Brain pericyte (primary cell): ENCODE results near the gene KRT4.

Source experiments
- DNase-seq: peaks from one replicate; pipeline ENCODE4 v3.0.0-alpha.2; 2012; ENCODE audit warnings: low read depth, low spot score

Gene KRT4

DNA sequence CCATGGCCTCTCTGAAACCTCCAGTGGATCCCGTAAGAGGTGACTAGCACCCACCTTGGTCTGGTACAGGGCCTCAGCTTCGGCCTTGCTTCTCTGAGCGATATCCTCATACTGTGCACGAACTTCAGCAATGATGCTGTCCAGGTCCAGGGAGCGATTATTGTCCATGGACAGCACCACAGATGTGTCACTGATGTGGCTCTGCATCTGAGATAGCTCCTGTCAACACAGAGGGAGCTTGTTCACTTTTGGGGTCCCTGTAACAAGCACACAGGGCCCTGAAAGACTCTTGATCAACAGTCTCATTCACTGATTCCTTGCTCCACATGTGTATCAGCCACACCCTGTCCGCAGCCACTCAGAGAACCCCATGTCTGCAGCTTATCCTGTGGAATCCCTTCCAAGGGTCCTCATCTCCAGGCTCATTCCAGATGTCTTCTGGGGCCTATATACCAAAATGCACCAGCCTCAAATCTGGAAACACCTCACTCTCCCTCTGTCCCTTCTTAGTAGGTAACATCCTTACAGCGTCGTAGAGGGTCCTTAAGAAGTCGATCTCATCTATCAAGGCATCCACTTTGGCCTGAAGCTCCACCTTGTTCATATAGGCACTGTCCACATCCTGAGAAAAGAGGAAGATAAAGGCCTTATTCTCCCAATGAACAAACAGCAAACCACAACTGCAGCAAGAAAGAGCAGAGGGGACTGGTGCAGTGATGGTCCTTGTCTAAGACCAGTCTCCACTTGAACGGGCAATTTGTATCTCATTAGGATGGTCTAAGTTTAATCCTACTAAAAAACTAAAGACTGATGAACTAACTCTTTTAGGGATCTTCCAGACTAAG is 21.5 kb downstream of the KRT4 start:
- no peak for DNase-seq

DNA sequence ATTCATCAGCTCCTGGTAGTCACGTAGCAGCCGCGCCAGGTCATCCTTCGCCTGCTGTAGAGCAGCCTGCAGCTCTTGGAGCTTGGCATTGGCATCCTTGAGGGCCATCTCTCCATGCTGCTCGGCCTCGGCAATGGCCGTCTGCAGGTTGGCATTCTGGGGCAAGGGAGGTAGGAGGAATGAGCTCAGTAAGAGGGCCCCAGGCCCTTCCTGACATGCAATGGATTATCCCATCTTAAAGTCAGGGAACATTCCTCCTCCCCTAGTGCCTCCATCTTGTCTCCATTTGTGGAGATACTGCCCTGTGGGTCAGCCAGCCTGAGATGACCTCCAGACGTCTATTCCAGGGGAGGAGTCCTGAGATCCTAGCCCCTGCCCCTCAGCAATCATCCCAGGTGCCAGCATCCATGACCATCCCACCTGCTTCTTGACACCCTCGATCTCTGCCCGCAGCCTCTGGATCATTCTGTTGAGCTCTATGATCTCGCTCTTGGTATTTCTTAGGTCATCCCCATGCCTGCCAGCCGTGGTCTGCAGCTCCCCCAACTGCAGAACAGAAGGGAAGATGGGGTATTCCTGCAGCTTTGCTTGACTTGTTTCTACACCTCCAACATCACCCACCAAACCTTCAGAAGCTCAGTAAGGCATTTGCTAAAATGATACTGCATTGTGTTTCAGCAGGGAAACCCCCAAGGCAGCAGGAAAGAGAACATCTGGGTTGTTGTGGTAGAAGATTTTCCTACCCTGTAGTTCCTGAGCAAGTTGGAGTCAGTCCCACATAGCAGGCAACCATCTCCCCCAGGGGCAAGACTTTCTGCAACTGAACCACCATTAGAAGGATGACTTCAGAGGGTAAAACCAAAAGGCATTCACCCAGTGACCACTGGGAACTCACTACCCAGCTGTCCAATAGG is 22.4 kb downstream of the KRT4 start:
- DNase-seq = no peak

DNA sequence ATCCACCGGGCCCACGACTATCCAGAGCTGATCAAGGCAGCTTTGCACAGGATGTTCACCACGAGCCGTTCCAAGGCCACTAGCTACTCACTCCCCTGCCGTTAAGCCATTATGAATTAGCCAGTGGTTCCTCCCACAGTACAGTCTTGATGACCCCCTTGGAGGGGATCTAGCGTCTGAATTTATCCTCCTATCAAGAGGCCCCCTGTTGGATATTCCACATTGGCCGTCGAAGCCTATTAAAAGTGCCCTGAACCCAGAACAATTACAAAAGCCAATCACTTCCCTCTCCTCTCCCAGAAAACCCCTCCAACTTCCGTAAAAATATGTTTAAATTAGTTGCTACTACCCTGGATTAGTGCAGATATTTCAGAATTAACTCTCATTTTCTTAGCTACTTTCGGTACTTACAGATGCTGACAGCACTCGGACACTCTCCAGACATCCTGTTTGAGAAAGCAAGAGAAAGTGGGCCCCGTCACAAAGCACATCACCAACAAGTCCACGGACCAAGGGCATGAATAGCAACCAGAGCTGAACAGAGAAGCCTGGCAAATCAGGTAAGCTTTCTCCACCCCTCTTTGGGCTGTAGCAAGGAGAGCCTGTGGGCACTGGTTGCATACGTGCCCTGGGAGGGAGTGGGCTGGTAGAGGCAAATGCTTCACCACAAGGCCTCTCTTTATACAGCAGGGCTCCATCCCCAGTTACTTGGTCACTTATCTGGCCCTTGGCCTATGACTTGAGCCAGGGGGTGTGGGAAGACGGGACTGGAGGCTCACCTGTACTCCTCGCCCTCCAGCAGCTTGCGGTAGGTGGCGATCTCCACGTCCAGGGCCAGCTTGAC is 23.3 kb downstream of the KRT4 start:
- DNase-seq = no peak

DNA sequence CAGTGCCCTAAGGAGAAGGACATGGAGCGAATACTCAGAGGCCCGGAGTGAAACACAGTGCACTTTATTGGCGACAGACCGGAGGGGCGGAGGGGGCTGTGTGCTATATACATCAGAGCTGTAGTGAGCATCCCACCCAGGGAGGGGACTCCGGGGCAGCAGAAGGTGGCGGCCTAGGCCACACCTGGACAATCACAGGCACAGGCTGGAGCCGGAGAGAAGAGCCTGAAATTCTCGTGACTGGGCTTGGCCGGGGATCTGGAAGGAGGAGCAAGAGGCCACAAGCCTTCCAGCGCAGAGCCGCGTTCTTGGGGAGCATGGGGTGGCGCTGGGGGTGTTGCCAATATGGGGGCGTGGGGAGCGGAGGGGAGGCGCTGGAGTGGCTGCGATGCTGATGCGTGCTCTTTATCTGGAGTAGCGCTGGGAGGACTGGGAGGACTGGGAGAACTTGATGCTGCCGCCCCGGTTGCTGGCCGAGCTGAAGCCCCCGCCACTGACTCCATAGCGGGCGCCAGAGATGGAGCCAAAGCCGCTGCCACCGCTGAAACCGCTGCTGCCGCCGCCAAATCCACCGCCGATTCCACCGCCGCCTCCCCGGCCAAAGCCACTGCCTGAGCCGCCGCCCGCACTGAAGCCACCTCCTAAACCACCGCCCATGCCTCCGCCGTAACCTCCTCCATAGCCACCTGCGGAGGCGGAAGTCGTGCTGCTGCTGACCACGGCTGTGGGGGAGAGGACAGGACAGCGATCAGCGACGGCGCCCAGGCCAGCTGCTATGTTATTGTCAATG is 24.1 kb downstream of the KRT4 start:
- DNase-seq = no peak

DNA sequence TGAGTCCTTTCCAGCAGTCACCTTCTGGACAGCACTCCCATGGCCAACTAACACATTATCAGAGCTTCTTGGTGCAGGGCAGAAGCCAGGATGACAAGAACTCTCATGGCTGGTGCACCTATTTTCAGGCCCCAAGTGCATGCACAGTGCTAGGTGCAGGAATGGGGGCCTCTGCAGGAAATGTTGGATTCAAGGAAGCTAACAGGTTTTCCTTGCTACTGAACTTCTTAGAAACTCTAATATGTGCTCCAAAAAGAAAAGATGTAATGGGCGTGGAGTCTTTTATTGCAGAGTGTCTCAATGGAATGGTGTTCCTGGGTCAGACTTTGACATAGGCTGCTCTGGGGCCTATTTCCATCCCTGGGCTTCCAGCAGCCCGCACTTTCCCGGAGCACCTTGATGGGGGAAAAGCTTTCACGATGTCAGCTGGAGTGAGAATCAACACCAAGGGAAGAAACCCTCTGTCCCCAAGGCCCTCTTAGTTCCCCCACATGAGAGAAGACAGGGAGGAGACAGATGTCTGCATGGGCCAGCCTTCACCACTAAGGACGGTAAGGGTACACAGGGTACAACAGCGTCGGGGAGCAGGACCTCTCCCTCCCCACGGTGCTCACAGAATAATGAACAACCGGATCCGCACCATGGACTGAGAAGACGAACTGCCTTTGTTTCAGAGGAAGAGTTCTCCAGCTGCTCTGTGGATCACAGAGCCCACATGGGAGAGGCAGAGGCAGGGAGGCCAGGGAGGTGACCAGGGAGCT is 24.9 kb downstream of the KRT4 start:
- DNase-seq = no peak

DNA sequence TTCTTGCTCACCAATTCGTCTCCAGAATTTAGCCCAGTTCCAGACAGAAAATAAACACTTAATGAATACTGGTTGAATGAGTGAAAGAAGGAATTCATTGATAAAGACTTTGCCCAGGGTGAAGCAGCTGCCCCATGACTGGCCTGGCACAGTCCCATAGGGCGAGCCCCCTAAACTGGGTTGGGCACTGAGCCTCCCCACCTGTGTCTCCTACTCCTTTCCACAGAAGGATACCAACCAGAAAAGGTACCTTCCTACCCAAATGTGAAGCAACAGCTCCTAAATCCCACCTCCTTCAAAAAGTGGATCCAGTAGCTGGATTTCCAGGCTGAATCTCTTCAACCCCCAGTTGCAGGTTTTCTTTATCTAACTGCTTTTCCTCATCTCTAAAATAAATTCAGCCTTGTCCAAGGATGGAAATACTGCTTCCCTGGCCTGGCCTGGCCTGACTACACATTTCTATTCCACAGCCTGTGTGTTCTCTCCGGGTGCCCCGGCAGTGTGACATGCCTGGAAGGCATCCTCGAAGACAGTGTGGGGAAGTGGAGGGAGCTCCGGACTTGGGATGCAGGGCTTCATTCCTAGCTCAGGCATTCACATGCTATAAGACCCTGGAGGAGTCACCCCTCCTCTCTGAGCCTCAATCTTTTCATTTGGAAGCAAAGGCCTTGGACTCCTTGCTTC is 25.6 kb downstream of the KRT4 start:
- no peak for DNase-seq

DNA sequence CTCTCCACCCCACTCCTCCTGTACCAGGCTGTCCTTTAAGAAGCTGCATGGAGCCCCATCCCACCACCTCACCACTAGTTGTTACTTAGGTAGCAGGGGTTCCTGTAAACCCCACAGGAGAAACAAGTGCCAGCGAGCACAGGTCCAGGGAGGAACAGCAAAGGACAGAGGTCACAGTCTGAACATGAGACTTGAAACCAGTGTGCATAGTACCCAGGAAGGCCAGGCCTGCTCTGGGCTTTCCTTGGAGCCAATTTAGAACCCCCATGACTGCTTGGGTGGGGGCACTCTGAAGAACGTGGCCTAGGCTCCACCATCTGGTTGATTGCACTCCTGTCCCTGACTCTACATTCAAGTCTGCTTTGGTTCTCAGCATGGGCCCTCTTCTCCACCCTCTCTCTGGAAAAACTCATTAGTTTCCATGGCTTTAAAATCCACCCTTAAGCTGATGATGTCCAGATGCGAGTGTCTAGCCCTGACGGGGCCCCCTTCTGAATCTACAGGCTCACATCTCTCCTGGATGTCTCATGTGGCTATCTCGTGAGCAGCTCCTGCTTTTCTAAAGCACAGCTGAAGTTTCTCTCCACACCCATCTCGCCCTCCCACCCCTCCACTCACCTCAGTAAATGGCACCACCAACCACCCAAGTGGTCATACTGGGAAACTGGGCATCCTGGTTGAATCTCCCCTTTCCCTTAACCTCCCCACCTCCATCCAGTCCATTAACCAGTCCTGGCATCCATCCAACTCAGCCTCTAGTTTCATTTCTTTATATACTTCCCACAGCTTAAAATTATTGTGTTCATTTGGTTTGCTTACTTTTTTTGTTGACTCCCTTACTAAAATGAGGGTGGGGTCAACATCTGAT is 26.4 kb downstream of the KRT4 start:
- DNase-seq = no peak

DNA sequence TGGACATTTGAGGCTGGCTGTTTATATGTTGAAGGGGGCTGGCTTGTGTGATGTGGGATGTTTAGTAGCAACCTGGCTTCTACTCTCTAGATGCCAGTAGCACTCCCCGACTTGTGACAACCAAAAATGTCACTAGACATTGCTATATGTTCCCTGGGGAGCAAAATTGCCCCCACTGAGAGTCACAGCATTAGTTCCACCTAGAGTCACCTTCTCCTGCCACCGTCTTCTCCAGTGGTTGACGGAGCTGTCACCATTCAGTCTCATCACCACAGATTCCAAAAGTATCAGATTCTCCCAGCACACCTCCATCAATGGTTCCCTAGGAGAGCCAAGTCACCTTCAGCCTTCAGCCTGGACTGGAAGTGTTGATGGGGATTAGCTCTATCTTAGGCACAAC is 29.0 kb downstream of the KRT4 start:
- no peak for DNase-seq

DNA sequence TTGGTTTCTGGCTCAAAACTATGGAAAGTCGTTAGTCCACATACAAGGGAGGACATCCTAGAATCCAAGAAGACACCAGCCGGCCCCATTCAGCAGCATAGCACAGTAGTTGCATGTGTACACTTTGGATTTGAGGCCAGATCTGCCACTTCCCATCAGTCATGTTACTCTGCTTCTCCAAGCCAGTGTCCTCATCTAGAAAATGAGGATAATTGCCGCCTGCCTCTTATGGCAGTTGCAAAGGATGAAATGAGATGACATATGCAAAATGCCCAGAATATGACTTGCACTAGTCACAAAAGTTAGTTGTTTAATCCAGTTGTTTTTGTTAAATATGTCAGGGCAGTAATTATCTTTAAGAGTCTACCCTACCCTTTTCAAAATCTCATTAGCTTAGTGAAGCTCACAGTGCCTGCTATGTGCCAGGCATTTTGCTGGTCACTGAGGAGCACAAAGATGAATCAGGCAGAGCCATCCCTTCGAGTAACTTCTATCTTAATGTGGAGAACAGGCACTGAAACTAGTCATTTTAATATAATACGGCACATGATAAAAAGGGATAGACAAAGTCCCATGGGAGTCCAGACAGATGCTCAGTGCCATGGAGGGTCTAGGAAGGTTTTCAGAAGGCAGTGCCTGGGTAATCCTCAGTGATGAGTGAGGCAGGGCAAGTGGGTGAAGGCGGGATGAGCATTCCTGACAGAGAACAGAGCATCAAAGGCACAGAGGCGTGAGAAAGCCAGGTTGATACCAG is 30.2 kb downstream of the KRT4 start:
- no peak for DNase-seq

DNA sequence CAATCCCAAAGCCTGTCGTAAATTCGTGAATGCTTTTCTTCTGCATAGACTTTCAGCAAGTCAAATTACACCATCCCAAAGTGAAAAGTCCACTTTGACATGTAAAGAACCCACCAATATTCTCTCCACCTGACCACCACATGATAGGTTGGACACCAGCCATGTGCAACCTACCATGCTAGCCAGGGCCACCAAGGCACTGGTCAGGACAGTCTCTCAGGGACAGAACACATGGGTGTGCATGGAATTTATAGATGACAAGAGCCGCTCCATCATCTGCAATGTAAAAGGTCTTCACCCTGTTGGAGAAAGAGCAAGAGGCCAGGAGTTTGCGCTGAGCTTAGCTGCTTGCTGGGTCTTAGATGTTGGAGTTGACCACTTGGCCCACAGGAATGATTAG is 31.4 kb downstream of the KRT4 start:
- DNase-seq = no peak

DNA sequence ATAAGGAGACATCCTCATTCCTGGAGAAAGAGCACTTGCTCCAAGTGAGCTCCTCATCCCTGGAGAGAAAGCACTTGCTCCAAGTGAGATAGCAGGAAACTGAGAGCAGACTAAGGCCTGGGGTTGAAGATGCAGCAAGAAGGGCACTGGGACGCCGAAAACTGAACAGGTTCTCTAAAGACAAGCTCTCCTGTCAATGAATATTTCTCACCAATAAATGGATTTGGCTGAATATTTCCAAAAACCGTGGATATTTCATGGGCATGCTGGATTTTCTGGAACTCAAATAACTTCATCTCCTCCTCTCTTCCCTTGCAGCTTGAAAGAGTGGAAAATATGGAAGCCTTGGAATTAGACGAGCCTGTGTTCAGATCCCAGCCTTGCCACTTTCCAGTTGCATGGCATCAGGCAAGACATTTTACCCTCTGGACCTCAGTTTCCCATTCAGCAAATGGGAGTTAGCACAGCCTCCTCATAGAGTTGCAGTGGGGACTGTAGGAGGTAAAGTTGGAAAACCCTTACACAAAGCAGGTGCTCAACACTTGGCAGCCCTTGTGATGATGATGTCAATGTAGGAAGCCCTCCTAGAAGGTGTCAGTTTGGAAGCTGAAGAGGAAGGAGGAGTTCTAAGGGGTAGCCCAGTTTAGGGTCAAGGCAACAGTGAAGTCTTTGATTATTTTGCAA is 32.4 kb downstream of the KRT4 start:
- no peak for DNase-seq

DNA sequence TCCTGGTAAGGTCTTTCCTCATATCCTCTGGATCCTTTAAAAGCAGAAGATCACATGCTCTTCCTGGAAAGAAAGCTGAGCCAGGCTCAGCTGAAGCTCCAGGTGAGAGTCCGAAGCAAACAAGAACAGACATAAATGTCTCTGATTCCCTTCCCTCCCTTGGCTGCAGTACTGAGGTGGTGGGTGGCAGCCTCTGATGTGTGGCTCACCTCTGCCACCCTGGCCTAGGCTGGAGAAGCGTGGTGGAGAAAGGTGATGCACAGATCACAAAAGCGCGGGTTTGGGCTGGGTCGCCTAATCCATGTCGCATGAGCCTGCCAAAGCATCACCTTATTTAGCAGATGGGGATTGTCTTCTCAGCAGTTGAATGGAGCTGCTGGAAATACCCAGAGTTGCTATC is 34.0 kb downstream of the KRT4 start:
- no peak for DNase-seq

DNA sequence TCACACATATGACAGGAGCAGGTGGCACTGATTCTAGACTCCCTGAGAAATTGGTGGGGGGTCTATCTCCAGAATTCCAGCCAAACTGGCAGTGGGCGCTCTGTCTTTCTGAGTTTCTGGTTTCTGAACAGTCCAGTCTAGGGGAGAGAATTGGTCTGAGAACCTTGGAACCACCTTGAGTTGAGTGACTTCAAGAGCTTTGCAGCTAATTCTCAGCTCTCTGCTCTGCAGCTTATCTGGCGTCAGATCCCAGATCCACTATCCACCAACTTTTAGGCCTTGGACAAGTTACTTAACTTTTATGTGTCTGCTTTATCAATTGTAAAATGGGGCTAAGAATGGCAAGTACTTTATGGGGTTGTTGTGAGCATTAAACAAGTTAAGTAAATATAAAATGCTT is 35.1 kb downstream of the KRT4 start:
- no peak for DNase-seq

DNA sequence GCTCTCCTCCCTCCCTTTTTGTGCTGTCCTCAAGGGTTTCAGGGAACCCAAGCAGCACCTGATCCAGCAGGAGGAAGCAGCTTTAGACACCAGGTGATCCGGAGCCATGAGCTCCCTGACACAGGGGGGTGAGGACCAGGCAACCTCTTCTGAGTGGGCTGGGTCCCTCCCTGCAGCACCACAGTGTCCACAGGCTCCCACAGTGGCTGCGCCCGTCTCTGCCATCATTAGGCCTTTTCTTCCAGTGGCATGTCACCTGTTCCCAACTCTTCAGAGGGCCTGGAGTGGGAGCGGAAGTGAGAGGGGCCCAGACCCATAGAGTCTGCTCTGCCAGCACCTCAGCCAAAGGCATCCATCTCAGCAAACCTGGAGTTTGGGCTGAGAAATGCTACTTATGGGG is 36.4 kb downstream of the KRT4 start:
- no peak for DNase-seq

DNA sequence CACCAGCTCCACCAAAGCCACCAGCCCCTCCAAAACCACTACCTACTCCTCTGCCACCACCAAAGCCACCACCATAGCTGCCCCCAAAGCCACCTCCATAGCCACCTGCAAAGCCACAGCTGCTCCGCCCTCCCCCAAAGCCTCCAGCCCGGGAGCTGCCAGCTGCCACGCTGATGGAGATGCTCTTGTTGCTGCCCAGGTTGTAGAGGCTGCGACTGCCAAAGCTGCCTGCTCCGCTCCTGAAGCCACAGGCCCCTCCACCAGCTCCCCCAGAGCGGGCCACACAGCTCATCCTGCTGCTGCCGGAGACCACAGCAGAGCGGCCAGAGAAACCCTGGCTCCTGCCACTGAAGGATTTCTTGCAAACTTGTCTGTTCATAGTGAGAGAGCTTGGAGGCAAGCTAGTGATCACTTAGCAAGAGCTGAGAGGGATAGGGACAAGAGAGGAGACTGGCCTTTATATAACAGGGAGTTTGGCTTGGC is 37.0 kb downstream of the KRT4 start, which contains the start of gene KRT76:
Gene KRT76 (minus strand): TSS at position 433 of the 483 bp plus-strand sequence. CDS start 54 bp downstream, at position 379.
- no peak for DNase-seq

DNA sequence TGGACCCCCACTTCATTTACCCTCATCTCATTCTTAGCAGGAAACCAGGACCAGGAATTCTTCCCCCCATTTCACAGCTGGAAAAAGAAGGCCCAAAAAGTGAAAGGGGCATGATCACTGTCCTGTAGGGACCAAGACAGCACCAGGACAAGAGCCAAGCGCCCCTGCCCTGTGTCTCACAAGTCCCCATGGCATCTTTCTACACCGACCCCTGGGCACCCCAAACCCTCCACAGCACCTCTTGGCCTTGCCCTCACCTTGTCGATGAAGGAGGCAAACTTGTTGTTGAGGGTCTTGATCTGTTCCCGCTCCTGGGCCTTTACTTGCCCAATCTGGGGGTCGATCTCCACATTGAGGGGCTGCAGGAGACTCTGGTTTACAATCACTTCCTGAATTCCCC is 37.5 kb downstream of the KRT4 start:
- no peak for DNase-seq

DNA sequence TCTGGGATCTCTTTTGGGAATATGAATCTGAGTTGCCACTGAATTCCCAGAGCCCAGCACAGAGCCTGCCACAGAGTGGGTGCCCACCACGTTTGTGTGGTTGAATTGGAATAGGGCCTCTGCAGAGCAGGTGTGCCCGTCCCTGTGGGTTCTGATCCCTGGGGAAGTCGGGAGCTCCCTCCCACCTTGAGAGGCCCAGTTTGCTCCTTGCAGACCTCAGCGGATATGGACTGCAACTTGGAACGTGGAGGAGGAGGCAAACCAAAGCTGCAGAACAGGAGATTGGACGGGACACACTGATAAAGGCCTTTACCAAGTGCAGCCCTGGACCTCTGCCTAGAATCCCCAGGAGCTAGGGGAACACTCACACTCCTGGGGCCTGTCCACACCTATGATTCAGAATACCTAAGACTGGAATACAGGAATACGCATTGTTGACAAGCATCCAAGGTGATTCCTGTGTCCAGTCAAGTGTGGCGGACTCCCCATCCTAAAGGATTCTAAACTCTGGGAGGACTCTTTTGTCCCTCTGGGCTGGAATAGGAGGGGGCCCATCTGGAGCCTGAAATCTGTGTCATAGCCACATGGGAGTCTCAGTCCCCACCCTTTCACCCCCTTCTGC is 39.2 kb downstream of the KRT4 start:
- no peak for DNase-seq
